ENCODE data around the gene CCNDBP1.

CCNDBP1 gene

DNA sequence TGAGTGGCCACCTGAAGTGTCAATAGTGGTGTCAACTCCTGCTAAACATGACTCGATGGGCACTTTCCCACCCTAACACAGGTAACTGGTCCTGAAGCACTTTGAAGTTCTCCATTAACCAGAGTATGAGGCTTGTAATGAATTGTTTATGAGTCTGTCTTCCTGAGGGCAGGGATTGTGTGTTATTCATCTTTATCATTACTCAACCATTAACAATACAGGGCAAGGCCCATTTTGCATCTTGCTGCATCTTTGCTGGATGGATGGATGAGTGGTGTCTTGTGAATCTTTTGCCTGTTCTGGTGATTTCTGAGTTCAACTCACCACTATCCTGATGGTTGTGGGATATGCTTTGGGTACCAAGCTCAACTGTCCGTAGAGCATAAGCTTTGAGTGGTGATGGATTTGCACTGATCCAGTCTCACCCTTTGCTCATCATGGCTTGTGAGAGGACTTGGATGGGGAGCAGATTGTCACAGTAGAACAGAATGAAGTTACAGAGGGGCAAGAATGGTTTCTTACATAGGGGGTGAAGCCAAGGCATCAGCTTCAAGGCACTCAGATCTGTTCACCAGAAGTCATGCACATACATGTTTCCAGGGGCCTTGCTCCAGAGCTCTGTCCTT, 57.9 kb downstream of the CCNDBP1 start:
- H3K4me1 Mint-ChIP-seq, result no peaks in the 10 kb centered on the region
- no peaks in the 10 kb centered on the region for H3K9me3 Mint-ChIP-seq
- H3K4me3 Mint-ChIP-seq, result no peak overlapping the region
- no peaks in the 10 kb centered on the region for H3K27me3 Mint-ChIP-seq
- no peak overlapping the region for H3K27ac Mint-ChIP-seq
- no peaks in the 10 kb centered on the region for H3K36me3 Mint-ChIP-seq

DNA sequence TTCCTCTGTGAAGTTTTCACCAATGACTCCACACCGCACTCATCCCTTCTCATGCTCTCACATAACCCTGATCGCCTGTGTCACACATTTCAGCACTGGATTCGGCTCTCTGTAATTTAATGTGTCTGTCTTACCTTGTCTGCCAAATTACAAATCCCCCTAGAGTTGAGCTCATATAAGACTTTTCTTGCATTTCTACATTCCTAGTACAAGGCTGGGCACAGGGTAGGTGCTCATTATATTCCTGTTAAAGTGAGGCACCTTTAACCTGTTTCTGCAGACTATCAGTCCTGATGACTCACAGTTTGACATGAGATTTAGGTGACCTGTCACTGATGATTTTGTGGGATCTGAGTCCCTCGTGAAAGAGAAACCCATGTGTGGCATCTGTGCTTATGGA, 58.9 kb downstream of the CCNDBP1 start:
- Mint-ChIP-seq H3K36me3 (no peaks in the 10 kb centered on the region), H3K4me1 (no peaks in the 10 kb centered on the region), H3K27ac (no peak overlapping the region), H3K9me3 (no peaks in the 10 kb centered on the region), H3K27me3 (no peaks in the 10 kb centered on the region), H3K4me3 (no peak overlapping the region)

DNA sequence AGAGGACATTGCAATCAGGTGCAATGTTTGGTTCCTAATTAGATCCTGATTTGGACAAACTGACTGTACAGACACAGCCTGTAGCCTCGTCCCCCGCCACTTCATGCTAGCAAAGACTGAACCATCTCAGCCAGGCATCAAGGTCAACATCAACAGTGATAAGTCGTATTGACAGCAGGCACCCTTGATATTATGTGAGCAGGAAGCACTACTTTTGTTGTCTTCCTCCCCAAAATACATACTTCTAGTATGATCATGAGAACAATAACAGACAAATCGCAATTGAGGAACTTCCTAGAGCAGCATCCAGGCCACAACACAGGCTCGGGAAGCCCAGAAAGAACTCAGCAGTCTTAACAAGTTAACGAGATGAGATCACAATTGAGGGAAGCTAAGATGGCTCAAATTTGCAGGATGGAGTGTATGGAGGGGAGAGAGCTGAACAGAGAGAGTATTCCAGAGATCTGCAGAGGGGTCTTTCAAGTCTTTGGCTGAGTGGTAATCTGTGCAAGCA, 61.1 kb downstream of the CCNDBP1 start:
- H3K9me3 Mint-ChIP-seq, result no peaks in the 10 kb centered on the region
- no peaks in the 10 kb centered on the region for H3K36me3 Mint-ChIP-seq
- no peak overlapping the region for H3K27ac Mint-ChIP-seq
- no peaks in the 10 kb centered on the region for H3K27me3 Mint-ChIP-seq
- no peaks in the 10 kb centered on the region for H3K4me1 Mint-ChIP-seq
- H3K4me3 Mint-ChIP-seq, result no peak overlapping the region

Data from activated naive CD4-positive, alpha-beta T cell treated with anti-CD3 and anti-CD28 coated beads, Interleukin-2, amount 50 U/mL, for 24 hours (primary cell).